ENCODE measurements around the gene SKOR1.

Gene SKOR1

DNA sequence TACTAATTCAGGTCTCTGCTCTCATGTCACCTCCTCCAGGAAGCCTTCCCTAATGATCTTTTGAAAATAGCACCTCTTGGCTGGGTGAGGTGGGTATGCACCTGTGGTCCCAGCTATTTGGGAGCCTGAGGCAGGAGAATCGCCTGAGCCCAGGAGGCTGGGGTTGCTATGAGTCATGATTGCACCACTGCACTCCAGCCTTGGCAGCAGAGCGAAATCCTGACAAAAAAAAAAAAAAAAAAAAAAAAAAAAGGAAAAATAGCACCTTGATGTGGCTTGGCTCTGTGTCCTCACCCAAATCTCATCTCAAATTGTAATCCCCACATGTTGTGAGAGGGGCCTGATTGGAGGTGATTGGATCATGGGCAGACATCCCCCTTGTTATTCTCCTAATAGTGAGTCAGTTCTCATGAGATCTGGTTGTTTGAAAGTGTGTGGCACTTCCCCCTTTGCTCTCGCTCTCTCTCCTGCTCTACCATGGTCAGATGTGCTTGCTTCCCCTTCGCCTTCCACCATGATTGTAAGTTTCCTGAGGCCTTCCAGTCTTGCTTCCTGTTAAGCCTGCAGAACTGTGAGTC is 25.8 kb downstream of the SKOR1 start:
- no peak for DNase-seq (ENCODE audit: low spot score)

GRCh38 chr15:67852418-67852817 is 27.1 kb downstream of the SKOR1 start:
- DNase-seq (ENCODE audit: low spot score) (no peak), FAIRE-seq (no peak)

More for the DNA sequence above, 25.8 kb downstream of the SKOR1 start:
- no peak for FAIRE-seq

DNA sequence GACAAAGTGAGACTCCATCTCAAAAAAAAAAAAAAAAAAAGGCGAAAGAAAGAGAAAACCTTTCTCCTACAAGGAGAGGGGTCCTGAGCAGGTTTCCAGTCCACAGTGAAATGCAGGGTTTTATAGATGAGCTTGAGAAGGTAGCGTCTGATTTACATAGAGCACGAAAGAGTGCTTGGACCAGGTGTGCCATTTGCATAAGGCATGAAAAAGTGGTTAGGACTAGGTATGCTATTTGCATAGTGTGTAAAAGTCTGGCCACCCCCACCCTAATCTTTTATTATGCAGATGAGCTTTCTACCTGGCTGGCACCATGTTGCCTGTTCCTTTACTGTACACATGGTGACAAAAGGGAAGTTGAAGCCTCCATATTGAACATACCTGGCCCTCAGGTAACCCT is 28.1 kb downstream of the SKOR1 start:
- DNase-seq (ENCODE audit: low spot score), result no peak
- FAIRE-seq, result no peak

DNA sequence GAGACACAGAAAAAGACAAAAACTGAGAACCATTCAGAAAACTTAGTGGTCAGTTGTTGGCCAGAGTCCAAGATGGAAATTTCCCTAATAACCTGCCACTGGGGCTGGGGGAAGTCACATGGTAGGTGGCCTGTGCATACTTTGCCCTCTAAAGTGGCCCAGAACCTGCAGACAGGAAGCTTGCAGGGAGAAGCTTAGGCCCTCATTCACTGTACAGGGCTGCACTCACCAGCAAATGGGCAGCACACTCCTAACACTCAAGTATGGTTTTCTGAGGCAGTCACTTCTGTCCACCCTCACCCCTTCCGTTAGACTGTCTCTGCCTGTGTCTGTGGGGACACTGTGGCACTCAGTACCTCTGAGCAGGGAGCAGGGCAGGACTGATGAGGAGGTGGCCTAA is 29.0 kb downstream of the SKOR1 start:
- DNase-seq (ENCODE audit: low spot score), result no peak
- no peak for FAIRE-seq

GRCh38 chr15:67855842-67856241 is 30.5 kb downstream of the SKOR1 start:
- no peak for DNase-seq (ENCODE audit: low spot score)
- no peak for FAIRE-seq

GRCh38 chr15:67857220-67857619 is 31.9 kb downstream of the SKOR1 start:
- FAIRE-seq, result no peak
- no peak for DNase-seq (ENCODE audit: low spot score)

DNA sequence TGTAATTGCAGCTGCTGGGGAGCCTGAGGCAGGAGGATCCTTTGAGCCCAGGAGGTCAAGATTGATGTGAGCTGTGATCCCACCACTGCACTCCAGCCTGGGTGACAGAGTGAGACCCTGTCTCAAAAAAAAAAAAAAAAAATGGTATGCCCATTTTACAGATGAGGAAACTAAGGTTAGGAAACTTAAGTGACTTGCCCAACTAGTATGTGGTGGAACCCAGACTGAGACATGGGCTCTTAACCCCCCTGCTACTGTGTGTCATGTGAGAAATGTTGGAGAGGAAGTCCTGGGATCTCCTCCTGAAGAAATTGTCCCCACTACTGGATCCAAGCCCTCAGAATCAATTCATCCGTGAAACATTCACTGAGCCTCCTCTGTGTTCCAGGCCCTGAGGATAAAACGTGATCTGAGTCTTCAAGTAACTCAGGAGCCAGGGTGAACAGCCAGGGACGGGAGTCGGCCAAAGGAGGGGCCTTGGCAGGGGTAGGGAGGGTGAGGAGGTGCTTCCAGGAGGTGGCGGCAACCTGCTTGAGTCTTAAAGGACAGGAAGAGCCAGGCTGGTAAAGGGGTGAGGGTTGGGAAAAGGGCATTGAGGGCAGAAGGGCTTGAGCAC is 34.1 kb downstream of the SKOR1 start:
- DNase-seq (ENCODE audit: low spot score) (no peak), FAIRE-seq (no peak)

GRCh38 chr15:67861983-67862382 is 36.7 kb downstream of the SKOR1 start:
- DNase-seq (ENCODE audit: low spot score), result no peak

DNA sequence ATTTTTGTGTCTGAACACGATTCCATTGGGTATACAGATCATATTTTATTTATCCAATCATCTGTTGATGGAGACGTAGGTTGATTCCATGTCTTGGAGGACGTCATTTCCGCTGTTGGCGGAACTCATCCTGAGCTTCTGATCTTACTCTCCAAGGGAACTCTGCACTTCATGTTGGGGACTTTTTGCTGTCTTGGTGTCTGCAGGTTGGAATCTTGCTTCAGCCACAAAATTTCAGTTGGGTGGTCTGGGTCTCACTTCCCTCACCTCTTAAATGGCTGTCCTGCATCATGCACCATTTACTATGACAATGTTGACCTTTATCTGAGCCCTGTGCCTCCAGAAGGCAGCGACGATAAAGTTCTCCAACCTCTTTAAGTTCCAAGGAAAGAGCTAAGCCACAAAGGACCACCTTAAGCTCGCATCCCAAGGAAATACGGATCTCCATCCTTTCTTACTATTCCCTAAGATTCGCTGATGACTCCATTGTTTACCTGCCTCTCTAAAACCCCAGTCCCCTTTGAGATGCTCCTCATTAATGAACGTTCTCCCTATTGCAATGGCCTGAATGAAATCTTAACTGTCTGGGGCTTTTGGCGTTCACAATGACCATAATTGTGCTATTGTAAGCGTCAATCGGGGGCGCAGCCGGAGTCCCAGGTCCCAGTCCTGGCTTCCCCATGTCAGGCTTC is 37.6 kb downstream of the SKOR1 start:
- FAIRE-seq (no peak), DNase-seq (ENCODE audit: low spot score) (no peak)

More at GRCh38 chr15:67861983-67862382, 36.7 kb downstream of the SKOR1 start:
- no peak for FAIRE-seq

DNA sequence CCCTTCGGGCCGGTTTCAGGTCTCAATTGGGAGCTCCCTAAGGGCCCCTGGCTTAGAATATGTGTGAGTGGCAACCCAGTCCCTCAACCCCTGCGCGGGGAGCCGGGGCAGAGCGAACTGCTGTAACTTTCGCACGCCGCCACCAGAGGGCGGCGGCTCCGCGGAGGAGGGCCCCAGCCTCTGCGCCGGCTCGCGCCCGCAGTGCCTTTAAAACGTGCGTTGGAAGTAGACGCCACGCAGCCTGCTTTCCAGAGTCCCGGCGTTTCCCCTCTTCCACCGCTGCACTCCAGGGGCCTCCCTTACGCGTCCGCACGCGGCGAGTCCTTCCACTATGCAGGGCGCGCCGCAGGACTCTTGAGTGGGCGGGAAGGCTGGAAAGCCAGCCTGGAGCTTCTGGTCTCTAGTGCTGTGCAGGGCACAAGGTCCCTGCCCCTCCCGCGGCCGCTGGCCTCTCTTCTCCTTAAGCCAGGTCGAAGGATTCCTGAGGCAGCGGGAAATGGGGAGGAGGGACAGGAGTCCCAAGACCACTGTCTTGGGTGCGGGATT is 38.2 kb downstream of the SKOR1 start:
- peak; percentile 92 for DNase-seq (ENCODE audit: low spot score)
- peak; percentile 23 for FAIRE-seq

GRCh38 chr15:67865331-67865730 is 40.0 kb downstream of the SKOR1 start:
- FAIRE-seq, result no peak
- no peak for DNase-seq (ENCODE audit: low spot score)

- DNase-seq (ENCODE audit: low spot score) (no peak), FAIRE-seq (no peak)
Measured at GRCh38 chr15:67865766-67866165, 40.5 kb downstream of the SKOR1 start.

GRCh38 chr15:67869701-67870100 is 44.4 kb downstream of the SKOR1 start:
- DNase-seq (ENCODE audit: low spot score), result no peak
- FAIRE-seq, result peak; percentile 44

DNA sequence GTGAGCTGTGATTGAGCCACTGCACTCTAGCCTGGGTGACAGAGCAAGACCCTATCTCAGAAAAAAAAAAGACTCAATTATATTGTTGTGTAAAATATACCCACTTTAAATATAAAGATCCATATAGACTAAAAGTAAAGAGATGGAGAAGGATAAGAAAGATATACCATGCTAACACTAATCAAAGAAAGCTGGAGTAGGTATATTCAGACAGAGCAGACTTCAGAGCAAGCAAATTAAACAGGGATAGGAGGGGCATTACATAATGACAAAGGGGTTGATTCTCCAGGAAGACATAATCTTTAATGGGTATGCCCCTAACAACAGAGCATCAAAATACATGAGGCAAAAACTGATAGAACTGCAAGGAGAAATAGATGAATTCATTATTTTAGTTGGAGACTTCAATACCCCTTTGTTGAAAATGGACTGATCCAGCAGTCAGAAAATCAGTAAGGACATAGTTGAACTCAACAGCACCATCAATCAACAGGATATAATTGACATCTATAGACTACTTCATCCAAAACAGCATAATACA is 45.6 kb downstream of the SKOR1 start:
- DNase-seq (ENCODE audit: low spot score) (no peak), FAIRE-seq (peak; percentile 72)

DNA sequence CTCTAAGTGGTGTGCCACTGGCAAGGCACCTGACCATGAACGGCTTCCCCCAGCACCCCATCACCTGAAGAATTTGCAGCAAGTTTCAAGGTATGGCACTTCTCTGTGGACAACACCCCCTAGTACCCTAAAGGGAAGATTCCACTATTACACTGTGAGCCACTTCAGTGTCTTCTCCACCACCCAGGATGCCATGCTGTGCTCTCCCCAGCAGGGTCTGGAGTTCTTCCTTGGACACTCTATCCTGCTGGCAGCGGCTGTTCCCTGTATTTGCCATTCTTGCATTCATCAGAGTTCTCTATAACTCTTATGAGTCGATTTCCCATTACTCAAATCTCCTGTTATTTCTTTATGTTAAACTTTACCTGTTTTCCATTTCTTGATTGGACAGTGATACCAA is 48.5 kb downstream of the SKOR1 start:
- FAIRE-seq (no peak), DNase-seq (ENCODE audit: low spot score) (no peak)

GRCh38 chr15:67878712-67879206 is 53.5 kb downstream of the SKOR1 start:
- no peak for DNase-seq (ENCODE audit: low spot score)
- peak; percentile 82 for FAIRE-seq

DNA sequence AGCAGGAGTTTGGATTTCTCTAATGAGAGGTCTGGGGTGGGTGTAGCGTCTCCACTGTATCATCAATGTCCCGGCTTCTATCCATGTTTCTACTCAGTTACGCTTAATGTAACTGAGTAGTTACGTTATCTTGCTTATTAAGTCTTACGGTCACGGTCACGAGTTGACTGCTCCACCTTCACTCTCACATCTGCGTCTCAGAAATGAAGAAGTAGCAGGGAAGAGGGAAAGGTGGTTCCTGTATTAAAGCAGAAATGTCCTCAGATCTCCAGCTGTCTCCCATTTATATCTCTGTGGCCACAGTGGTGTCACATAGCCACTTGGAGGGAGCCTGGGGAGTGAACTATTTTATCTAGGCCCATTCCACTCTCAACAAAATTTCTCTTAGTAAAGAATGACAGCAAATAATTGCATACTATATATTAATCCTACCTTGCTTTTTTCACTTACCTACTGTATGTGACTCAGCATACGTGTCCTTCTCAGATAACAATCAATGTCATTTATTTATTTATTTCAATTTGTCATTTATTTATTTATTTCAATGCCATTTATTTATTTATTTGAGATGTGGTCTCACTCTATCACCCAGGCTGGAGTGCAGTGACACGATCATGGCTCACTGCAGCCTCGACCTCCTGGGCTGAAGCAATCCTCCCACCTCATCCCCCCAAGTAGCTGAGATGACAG is 54.3 kb downstream of the SKOR1 start:
- no peak for DNase-seq (ENCODE audit: low spot score)
- FAIRE-seq, result no peak

GRCh38 chr15:67880651-67881182 is 55.4 kb downstream of the SKOR1 start:
- FAIRE-seq, result no peak

GRCh38 chr15:67882487-67883233 is 57.4 kb downstream of the SKOR1 start:
- no peak for FAIRE-seq
- DNase-seq (ENCODE audit: low spot score), result no peak

More at GRCh38 chr15:67880651-67881182, 55.4 kb downstream of the SKOR1 start:
- no peak for DNase-seq (ENCODE audit: low spot score)

DNA sequence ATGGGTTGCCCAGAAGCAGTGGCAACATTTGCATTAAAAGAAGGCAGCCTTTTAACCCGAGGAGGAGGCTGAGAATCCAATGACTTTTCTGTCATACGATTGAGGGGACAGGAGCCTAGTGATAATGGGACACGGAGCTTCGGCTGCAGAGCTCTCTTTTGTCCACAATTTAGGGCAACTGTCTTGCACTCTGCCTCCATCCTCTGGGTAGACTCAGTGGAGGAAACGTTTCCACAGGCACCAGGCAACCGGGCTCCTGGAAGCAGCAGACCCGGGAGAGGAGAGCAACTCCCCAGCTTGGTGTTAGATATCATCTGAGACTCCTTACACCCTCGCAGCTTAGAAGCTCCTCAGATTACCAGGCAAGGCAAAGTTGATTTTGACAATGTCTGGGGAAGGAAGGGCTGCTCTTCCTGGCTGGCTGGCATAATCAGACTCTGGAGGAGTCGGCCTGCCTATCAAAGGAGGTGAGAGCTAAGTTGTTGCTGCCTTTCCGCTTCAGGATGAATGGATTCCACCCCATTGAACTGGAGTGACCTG is 58.0 kb downstream of the SKOR1 start:
- DNase-seq (ENCODE audit: low spot score), result no peak
- FAIRE-seq, result no peak

All from urothelium cell line (cell line).